Measurements from ENCODE around the gene SPEM2. TPM values are rescaled to one million over a fixed set of nuclear protein-coding genes. Genes with fewer than 3 reads are reported as not detected.

SPEM2 gene
- polyA plus RNA-seq, 1 of the 3 experiments (the other 2 are of a cell fraction): not detected

DNA sequence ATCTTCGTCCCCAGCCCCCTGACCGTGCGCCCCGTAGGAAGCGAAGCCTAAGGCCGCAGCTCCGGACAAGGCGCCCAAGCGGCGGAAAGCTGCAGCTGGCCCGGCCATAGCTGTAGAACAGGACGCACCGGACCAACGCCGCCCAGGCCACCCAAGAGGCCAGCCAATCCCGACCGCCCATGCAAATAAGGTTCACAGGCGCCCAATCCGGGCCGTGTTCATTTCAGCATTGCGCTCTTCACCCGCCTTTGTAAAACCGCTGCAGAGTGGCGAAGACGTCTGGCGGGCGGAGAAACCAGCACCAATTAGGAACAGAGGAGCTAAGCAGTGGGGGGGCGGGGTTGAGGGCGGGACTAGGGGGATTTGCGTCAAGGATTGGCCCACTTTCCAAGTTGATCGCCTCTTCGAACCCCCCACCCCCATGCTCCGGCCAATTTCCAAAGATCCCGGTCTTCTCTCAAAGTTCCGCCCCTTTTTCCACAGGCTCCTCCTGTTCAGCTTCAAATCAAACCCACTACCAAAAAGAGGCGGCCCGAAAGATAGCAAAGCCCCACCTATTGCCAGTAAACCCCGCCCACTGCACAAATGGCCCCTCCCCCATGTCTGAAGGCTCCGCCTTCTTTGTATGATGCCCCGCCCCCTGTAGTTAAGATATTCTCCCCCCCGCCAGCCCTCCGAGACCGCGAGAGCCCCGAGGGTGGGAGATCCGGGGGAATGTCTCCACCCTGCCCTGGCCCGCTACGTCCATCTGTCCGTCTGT is 21.3 kb upstream of the SPEM2 start, which contains the start of gene TMEM256 (continued):
- TF ChIP-seq, protein P1, sequence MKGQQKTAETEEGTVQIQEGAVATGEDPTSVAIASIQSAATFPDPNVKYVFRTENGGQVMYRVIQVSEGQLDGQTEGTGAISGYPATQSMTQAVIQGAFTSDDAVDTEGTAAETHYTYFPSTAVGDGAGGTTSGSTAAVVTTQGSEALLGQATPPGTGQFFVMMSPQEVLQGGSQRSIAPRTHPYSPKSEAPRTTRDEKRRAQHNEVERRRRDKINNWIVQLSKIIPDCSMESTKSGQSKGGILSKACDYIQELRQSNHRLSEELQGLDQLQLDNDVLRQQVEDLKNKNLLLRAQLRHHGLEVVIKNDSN (IDR thresholded peaks at IDR 0.05; ENCODE audit: borderline replicate concordance, low read depth): no peak
- TF ChIP-seq TEAD4 (IDR thresholded peaks at IDR 0.05; ENCODE audit: borderline replicate concordance, insufficient read depth) (no peak), RFX5 (IDR thresholded peaks at IDR 0.05; ENCODE audit: low read length) (peak; percentile 83), MXI1 (IDR thresholded peaks at IDR 0.05; ENCODE audit: low read depth, low read length) (peak; percentile 44; the same call in 1 of the 2 replicates), RCOR1 (IDR thresholded peaks at IDR 0.05; ENCODE audit: low read length) (no peak)
- TF ChIP-seq, protein P2, sequence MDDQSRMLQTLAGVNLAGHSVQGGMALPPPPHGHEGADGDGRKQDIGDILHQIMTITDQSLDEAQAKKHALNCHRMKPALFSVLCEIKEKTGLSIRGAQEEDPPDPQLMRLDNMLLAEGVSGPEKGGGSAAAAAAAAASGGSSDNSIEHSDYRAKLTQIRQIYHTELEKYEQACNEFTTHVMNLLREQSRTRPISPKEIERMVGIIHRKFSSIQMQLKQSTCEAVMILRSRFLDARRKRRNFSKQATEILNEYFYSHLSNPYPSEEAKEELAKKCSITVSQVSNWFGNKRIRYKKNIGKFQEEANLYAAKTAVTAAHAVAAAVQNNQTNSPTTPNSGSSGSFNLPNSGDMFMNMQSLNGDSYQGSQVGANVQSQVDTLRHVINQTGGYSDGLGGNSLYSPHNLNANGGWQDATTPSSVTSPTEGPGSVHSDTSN (IDR thresholded peaks at IDR 0.05): no peak; the same call in 1 of the 2 replicates

DNA sequence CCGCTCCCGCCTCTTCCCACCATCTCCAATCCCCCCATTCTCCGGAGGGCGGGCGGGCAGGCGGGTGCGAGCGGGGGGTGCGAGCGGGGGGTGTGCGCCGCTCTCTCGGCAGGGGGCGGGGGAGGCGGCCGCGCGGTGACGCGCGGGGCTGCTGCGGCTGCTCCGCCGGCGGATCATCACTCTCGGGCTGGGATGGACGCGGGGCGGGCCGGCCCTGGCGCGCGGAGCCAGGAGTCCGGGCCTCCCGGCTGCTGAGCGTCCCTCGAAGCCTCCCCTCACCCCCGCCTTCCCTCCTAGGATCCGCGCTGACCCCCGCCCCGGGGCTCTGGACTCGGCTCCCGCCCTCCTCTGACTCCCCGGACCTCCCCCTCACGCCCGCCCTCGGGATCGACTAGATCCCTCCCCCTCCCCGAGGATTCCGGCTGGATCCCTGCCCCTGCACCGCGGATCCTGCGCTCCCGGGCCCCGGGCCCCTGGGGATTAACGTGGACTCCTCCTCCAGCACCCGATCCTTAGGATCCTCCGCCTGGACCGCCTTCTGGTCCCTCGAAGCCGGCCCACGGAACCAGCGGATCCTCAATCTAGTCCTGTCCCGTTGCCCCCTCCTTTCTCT is 20.6 kb upstream of the SPEM2 start:
- Histone ChIP-seq H3K4me1 (ENCODE audit: control insufficient read depth in 1 of 2, insufficient read depth in 2 of 2, low read depth in 1 of 2, low read length in 1 of 2) (peaks cover 5 to 21% of the 10 kb centered on the region in 2 experiments; a peak in 2 of 4 replicates), H2AFZ (ENCODE audit: low read depth) (peak overlapping the region; percentile 66), H3K9me2 (no peaks in the 10 kb centered on the region), H3K9me3 (no peaks in the 10 kb centered on the region), H3K27me3 (ENCODE audit: insufficient read depth) (no peaks in the 10 kb centered on the region), H3F3A (replicated peaks; ENCODE audit: insufficient read depth) (peaks cover 16% of the 10 kb centered on the region), H3K4me2 (peak overlapping the region; percentile 100), H3K27ac (ENCODE audit: low read depth in 2 of 2, low read length in 1 of 2) (peak overlapping the region; percentile 76 to 88), H3K9ac (peak overlapping the region; percentile 94), H3K36me3 (replicated peaks in 1 of 2; ENCODE audit: control insufficient read depth in 1 of 2, insufficient read depth in 2 of 2, low read length in 1 of 2) (peaks cover 13 to 18% of the 10 kb centered on the region in 2 experiments), H3K4me3 (ENCODE audit: low read depth in 2 of 2, low read length in 1 of 2) (peak overlapping the region; percentile 78 to 91), H4K20me1 (ENCODE audit: insufficient read depth) (peaks cover 11% of the 10 kb centered on the region; the same call in 1 of the 2 replicates), H3K79me2 (ENCODE audit: insufficient read depth) (peaks cover 49% of the 10 kb centered on the region)
- peak; percentile 89 for DNase-seq
- 1% methylated on average over 31 of the region's 65 CpGs for WGBS (ENCODE audit: low lambda C conversion rate)
- POLR2A ChIA-PET: interaction anchor here (0.7 to 1.5 kb wide), 9 partner anchors 11 to 228 kb away, joined by 3 to 13 read pairs (median 4); partner anchors contain the start of genes FGF11, MPDU1, NEURL4 and PLSCR3
- no peak for TF ChIP-seq RCOR1 (IDR thresholded peaks at IDR 0.05; ENCODE audit: low read length)
- TF ChIP-seq MXI1 (IDR thresholded peaks at IDR 0.05; ENCODE audit: low read depth, low read length): no peak
- no peak for TF ChIP-seq RXRA (IDR thresholded peaks at IDR 0.05; ENCODE audit: borderline replicate concordance, low read depth)
- TF ChIP-seq, protein P3, sequence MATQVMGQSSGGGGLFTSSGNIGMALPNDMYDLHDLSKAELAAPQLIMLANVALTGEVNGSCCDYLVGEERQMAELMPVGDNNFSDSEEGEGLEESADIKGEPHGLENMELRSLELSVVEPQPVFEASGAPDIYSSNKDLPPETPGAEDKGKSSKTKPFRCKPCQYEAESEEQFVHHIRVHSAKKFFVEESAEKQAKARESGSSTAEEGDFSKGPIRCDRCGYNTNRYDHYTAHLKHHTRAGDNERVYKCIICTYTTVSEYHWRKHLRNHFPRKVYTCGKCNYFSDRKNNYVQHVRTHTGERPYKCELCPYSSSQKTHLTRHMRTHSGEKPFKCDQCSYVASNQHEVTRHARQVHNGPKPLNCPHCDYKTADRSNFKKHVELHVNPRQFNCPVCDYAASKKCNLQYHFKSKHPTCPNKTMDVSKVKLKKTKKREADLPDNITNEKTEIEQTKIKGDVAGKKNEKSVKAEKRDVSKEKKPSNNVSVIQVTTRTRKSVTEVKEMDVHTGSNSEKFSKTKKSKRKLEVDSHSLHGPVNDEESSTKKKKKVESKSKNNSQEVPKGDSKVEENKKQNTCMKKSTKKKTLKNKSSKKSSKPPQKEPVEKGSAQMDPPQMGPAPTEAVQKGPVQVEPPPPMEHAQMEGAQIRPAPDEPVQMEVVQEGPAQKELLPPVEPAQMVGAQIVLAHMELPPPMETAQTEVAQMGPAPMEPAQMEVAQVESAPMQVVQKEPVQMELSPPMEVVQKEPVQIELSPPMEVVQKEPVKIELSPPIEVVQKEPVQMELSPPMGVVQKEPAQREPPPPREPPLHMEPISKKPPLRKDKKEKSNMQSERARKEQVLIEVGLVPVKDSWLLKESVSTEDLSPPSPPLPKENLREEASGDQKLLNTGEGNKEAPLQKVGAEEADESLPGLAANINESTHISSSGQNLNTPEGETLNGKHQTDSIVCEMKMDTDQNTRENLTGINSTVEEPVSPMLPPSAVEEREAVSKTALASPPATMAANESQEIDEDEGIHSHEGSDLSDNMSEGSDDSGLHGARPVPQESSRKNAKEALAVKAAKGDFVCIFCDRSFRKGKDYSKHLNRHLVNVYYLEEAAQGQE (IDR thresholded peaks at IDR 0.05; ENCODE audit: low read depth, low read length): no peak
- no peak for TF ChIP-seq TEAD4 (IDR thresholded peaks at IDR 0.05; ENCODE audit: borderline replicate concordance, insufficient read depth)
- TF ChIP-seq, protein P4, sequence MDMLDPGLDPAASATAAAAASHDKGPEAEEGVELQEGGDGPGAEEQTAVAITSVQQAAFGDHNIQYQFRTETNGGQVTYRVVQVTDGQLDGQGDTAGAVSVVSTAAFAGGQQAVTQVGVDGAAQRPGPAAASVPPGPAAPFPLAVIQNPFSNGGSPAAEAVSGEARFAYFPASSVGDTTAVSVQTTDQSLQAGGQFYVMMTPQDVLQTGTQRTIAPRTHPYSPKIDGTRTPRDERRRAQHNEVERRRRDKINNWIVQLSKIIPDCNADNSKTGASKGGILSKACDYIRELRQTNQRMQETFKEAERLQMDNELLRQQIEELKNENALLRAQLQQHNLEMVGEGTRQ (IDR thresholded peaks at IDR 0.05; ENCODE audit: borderline replicate concordance, low read depth, low read length): no peak
- TF ChIP-seq, protein P5, sequence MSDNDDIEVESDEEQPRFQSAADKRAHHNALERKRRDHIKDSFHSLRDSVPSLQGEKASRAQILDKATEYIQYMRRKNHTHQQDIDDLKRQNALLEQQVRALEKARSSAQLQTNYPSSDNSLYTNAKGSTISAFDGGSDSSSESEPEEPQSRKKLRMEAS (IDR thresholded peaks at IDR 0.05; ENCODE audit: low read depth): no peak
- TF ChIP-seq NRF1 (IDR thresholded peaks at IDR 0.05; ENCODE audit: low read depth, low read length): peak; percentile 29; the same call in 1 of the 2 replicates
- TF ChIP-seq TCF12 (IDR thresholded peaks at IDR 0.05): no peak
- no peak for TF ChIP-seq POLR2AphosphoS5 (IDR thresholded peaks at IDR 0.05; ENCODE audit: low read depth, low read length)
- TF ChIP-seq, protein P2 (IDR thresholded peaks at IDR 0.05): no peak
- TF ChIP-seq TAF1 (IDR thresholded peaks at IDR 0.05; ENCODE audit: borderline replicate concordance, low read depth, low read length): 0 out of 2 replicates have a peak, but pooled peaks have one; percentile 64
- TF ChIP-seq EP300 (IDR thresholded peaks at IDR 0.05; ENCODE audit: borderline replicate concordance in 1 of 2, low read depth in 1 of 2, low read length in 1 of 2): 0 out of 4 replicates have a peak, but pooled peaks of 1 of the 2 experiments have one; percentile 0
- TF ChIP-seq RFX5 (IDR thresholded peaks at IDR 0.05; ENCODE audit: low read length): no peak
- 0 out of 2 replicates have a peak, but pooled peaks have one; percentile 13 for TF ChIP-seq SIN3A (IDR thresholded peaks at IDR 0.05; ENCODE audit: borderline replicate concordance, low read depth, low read length)
- CTCF ChIA-PET: interaction anchor here (0.6 to 4.9 kb wide), 6 partner anchors 10 to 263 kb away, joined by 3 to 28 read pairs (median 4); partner anchors contain the start of gene TMEM95
